OCI-LY1 (cell line): ENCODE results near the gene RASIP1.

Experiments
- CTCF ChIP-seq: fragments of 200-600 bp; sonication (generic), shearing (Covaris generic); IDR thresholded peaks from 2 replicates; pipeline ENCODE4 v1.5.1; 2017; ENCODE audit warnings: mild to moderate bottlenecking, antibody characterized with exemption, low read length, moderate library complexity, mixed read lengths
- EZH2 ChIP-seq: fragments of 200-600 bp; sonication (generic), shearing (Covaris generic); IDR thresholded peaks from 2 replicates; pipeline ENCODE4 v1.8.0; 2017; ENCODE audit warnings: borderline replicate concordance, mixed run types, mild to moderate bottlenecking, antibody characterized with exemption, low read length, moderate library complexity, mixed read lengths

GRCh38 chr19:48770734-48771472 is 30.5 kb upstream of the RASIP1 start:
- TF ChIP-seq CTCF = no peak
- TF ChIP-seq EZH2 = no peak
